ENCODE results near the gene MT1H. TPM values are rescaled to one million over a fixed set of nuclear protein-coding genes. Genes with fewer than 3 reads are reported as not detected.
"Not testable (repeated sequence)": the region's sequence is repeated elsewhere in the genome, so short reads cannot be mapped to it uniquely, and the experiment has no call there.

MT1H gene
- polyA plus RNA-seq (ENCODE audit: insufficient read length in 3 of 3), result 10 to 100 TPM in 2 of 3 donors, 1 to 10 TPM in 1; 3.8 to 23.4 (median 12.6) TPM

DNA sequence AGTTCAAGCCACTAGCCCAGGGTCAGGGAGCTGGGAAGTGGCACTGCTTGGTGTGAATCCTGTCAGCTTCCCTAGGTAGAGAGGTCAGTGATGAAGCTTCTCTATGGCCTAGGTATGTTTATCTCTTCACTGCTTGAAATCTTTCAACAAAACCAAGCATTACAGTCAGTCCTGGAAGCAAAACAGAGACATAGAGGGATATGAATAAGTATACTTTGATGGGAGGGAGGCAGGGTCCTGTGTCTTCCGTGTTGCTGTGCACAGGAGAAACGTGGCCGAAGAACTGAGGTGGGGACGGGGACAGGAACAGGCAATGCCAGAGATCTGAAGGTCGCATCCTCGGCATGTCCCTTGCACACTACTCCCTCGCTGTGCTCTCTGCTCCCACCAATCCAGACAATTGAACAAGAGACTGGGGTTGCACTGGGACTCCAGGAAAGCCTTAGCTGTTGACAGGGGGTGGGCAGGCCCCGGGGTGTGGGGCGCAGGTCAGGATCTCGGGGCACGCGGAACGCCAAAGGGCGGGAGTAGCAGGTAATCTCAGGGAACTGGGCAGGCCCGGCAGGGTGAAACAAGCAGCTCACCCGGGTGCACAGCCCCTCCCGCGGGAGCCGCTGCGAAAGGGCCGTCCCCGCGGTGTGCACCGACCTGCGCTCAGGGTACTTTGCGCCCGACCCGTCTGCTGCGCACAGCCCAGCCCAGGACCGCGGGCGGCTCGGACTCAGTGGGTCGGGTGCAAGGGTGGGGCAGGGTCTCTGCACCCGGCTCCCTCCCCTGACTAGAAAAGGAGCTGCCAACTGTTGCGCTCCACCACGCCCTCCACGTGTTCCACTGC is at the start of gene MT1H:
TSS of gene MT1H (plus strand) at position 810 of the 835 bp plus-strand sequence. CDS start 71 bp downstream, outside the sequence.
- no peak for DNase-seq (ENCODE audit: low read depth in 3 of 3, low spot score in 2 of 3)

- no peak for DNase-seq (ENCODE audit: low read depth in 3 of 3, low spot score in 2 of 3)
Measured at GRCh38 chr16:56620339-56620897, 49.2 kb upstream of the MT1H start.

DNA sequence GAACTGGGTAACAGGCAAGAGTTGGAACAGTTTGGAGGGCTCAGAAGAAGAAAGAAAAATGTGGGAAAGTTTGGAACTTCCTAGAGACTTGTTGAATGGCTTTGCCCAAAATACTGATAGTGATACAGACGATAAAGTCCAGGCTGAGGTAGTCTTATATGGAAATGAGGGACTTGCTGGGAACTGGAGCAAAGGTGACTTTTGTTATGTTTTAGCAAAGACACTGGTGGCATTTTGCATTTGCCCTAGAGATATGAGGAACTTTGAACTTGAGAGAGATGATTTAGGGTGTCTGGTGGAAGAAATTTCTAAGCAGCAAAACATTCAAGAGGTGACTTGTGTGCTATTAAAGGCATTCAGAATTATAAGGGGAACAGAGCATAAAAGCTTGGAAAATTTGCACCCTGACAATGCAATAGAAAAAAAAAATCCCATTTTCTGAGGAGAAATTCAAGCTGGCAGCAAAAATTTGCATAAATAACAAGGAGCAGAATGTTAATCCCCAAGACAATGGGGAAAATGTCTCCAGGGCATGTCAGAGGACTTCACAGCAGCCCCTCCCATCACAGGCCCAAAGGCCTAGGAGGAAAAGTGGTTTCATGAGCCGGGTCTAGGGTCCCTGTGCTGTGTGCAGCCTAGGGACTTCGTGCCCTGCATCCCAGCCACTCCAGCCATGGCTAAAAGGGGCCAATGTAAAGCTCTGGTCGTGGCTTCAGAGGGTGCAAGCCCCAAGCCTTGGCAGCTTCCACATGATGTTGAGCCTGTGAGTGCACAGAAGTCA is 47.8 kb upstream of the MT1H start:
- DNase-seq (ENCODE audit: low read depth in 3 of 3, low spot score in 2 of 3), result not testable (repeated sequence)

DNA sequence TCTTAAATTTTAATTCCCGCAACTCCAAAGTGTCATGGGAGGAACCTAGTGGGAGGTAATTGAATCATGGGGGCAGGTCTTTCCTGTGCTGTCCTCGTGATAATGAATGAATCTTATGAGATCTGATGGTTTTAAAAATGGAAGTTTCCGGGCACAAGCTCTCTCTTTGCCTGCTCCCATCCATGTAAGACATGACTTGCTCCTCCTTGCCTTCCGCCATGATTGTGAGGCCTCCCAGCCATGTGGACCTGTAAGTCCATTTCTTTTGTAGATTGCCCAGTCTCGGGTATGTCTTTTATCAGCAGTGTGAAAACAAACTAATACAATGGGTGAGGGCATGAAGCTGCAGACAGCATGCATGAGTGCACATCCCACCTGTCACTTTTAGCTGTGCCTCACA is 46.4 kb upstream of the MT1H start:
- DNase-seq (ENCODE audit: low read depth in 3 of 3, low spot score in 2 of 3), result not testable (repeated sequence)

- no peak for DNase-seq (ENCODE audit: low read depth in 3 of 3, low spot score in 2 of 3)
Measured at GRCh38 chr16:56623637-56624036, 46.0 kb upstream of the MT1H start.

DNA sequence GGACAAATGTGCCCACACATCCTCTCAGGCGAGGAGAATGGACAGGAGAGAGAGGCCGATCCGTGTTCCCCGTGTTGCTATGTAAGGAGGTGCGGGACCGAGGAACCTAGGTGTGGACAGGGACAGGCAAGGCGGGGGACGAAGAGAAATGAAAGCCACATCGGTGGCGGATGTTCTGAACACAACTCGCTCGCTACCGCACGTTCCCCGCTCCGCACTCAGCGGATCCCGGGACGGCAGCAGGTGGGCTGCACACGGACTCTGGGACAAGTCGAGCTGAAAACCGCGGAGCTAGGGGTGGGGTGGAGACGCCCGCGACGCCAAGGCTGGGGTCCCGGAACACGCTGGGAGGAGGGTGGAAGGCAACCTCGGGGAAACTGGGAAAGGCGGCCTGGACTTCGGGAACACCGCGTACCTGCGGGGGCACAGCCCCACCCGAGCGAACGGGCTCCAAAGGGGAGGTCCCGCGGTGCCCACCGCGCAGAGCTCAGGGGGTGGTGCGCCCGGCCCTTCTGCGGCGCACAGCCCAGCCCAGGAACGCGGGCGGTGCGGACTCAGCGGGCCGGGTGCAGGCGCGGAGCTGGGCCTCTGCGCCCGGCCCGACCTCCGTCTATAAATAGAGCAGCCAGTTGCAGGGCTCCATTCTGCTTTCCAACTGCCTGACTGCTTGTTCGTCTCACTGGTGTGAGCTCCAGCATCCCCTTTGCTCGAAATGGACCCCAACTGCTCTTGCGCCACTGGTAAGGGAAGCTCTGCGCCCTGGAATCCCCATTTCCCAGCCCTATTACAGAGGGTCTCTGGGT is 44.3 kb upstream of the MT1H start, which contains the start of gene MT1E:
TSS of gene MT1E (plus strand) at position 642 of the 803 bp plus-strand sequence. CDS start at position 713, 71 bp downstream.
- DNase-seq (ENCODE audit: low read depth in 3 of 3, low spot score in 2 of 3), result no peak

DNA sequence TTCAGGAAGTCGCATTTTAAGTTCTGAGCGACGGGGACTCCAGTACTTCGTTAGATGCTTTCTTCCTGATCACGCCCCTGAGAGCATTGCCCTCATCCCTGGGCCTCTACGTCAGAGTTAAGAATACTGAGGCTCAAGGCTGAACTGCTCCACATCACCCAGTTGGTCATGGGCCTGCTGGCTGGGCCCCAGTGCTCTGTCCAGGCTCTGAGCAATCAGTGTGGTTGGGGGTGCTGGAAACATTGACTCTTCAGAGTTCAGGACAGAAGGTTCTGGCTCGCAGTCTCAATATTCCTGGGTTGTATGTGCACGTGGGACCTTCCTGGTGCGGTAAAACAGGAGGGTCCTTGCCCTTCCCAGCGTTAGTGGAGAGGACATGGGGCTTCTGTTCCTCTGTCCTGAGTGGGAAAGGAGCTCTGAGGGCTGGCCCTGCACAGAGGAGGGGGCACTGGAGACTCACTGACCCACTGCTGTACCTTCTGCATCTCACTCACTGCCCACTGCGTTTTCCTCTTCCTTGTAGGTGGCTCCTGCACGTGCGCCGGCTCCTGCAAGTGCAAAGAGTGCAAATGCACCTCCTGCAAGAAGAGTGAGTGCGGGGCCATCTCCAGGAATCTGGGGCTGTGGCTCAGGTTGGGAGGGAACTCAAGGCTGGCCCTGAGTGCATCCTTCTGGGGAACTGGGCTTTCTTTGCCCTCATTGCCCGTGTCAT is 43.5 kb upstream of the MT1H start:
- no peak for DNase-seq (ENCODE audit: low read depth in 3 of 3, low spot score in 2 of 3)

GRCh38 chr16:56626685-56627084 is 42.9 kb upstream of the MT1H start:
- DNase-seq (ENCODE audit: low read depth in 3 of 3, low spot score in 2 of 3), result no peak

GRCh38 chr16:56628486-56629350 is 40.9 kb upstream of the MT1H start:
- DNase-seq (ENCODE audit: low read depth in 3 of 3, low spot score in 2 of 3), result no peak

- no peak for DNase-seq (ENCODE audit: low read depth in 3 of 3, low spot score in 2 of 3)
Measured at GRCh38 chr16:56629531-56629930, 40.1 kb upstream of the MT1H start.

DNA sequence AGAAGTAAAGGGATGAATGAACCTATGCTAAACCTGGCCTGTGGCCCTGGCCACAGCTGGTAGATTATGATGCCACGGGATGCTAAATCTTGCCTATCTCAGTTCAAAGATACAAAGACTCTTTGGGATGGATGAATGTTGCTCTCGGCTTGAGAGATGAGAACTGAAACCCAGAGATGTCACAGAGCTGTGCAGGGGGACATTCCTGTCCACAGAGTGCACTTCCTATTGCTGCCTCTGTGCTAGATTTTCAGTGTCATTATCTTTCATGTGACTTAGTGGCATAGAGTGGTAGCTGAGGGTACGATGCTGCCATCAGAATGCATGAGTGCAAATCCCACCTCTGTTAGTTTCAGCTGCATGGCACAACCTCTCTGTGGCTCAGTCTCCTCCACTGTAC is 39.5 kb upstream of the MT1H start:
- no peak for DNase-seq (ENCODE audit: low read depth in 3 of 3, low spot score in 2 of 3)

DNA sequence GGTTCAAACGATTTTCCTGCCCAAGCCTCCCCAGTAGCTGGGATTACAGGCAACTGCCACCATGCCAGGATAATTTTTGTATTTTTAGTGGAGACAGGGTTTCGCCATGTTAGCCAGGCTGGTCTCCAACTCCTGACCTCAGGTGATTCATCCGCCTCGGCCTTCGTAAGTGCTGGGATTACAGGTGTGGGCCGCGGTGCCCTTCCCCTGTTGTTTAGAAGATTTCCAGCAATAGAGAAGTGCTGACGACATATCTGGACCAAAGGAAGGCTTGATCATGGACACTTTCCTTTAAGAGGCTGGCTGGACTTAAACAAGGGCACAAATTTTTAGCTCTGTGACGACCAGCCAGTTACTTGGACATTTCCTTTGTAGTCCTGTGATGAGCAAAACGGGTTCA is 38.4 kb upstream of the MT1H start:
- DNase-seq (ENCODE audit: low read depth in 3 of 3, low spot score in 2 of 3), result no peak

DNA sequence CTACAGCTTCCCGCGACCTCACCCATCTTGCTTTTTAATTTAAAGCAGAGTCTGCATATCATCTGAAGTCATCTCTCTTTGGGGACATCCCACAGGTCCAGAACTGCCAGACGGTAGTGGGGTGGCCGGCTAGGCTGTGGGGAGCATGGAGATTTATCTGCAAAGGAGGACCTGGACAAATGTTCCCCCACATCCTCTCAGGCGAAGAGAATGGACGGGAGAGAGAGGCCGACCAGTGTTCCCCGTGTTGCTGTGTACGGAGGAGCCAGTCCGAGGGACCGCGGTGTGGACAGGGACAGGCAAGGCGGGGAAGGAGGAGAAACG is 37.8 kb upstream of the MT1H start:
- DNase-seq (ENCODE audit: low read depth in 3 of 3, low spot score in 2 of 3), result no peak

DNA sequence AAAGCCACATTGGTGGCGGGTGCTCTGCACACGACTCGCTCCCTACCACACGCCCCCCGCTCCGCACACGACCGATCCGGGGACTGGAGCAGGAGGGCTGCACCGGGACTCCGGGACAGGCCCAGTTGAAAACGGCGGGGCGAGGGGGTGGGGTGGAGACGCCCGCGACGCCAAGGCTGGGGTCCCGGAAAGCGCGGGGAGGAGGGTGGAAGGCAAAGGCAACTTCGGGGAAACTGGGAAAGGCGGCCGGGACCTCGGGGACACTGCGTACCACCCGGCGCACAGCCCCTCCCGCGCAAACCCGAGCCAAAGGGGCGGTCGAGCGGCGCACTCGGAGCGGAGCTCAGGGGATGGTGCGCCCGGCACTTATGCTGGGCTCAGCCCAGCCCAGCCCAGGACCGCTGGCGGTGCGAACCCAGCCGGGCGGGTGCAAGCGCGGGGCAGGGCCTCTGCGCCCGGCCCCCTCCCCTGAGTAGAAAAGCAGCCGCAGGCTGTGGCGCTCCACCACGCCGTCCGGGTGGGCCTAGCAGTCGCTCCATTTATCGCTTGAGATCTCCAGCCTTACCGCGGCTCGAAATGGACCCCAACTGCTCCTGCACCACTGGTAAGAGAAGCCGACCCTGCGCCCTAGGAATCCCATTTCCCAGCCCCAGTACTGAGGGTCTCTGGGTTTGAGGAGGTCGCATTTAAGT is 37.3 kb upstream of the MT1H start, which contains the start of gene MT1M:
TSS of gene MT1M (plus strand) at position 504 of the 692 bp plus-strand sequence. CDS start at position 577, 73 bp downstream.
- no peak for DNase-seq (ENCODE audit: low read depth in 3 of 3, low spot score in 2 of 3)

GRCh38 chr16:56632848-56633365 is 36.7 kb upstream of the MT1H start:
- DNase-seq (ENCODE audit: low read depth in 3 of 3, low spot score in 2 of 3), result no peak

- DNase-seq (ENCODE audit: low read depth in 3 of 3, low spot score in 2 of 3), result no peak
Measured at GRCh38 chr16:56633535-56633934, 36.1 kb upstream of the MT1H start.

GRCh38 chr16:56634715-56635440 is 34.7 kb upstream of the MT1H start:
- DNase-seq (ENCODE audit: low read depth in 3 of 3, low spot score in 2 of 3), result no peak
